SU-DHL-6 (cell line): Measurements from ENCODE around the gene NAP1L4.

Experiments
- CTCF ChIP-seq: fragments of 200-600 bp; sonication (generic); IDR thresholded peaks from one replicate; pipeline ENCODE4 v1.5.1; 2017; ENCODE audit warnings: antibody characterized with exemption, mild to moderate bottlenecking, low read length, moderate library complexity; ENCODE audit not compliant: insufficient read depth, poor library complexity, severe bottlenecking
- EZH2phosphoT487 ChIP-seq: fragments of 200-600 bp; sonication (generic), shearing (Covaris generic); conservative IDR thresholded peaks from 2 replicates; pipeline ENCODE4 v1.6.1; 2018; ENCODE audit warnings: mild to moderate bottlenecking, antibody characterized with exemption, low read length, moderate library complexity, mixed read lengths

GRCh38 chr11:2911088-2911784 lies 80.9 kb downstream of the NAP1L4 start:
- TF ChIP-seq CTCF (no peak), EZH2phosphoT487 (no peak)
